ENCODE results near the gene SYNE3.

Gene SYNE3

GRCh38 chr14:95549656-95550585 is 33.5 kb upstream of the SYNE3 start:
- no peaks in the 10 kb centered on the region for H3K4me1 ChIP-seq (ENCODE audit: control insufficient read depth, low read depth, low read length)
- no peaks in the 10 kb centered on the region for H3K9me3 ChIP-seq (ENCODE audit: control insufficient read depth, low read depth, low read length)
- H3K27me3 ChIP-seq (ENCODE audit: control insufficient read depth, insufficient read depth, low read length): no peaks in the 10 kb centered on the region
- no peak overlapping the region for H3K9ac ChIP-seq (ENCODE audit: low read length)
- no peak overlapping the region for H3K27ac ChIP-seq (ENCODE audit: low read length)
- no peak overlapping the region for H3K4me3 ChIP-seq (ENCODE audit: low read length)
- H3K36me3 ChIP-seq (ENCODE audit: control insufficient read depth, low read depth, low read length): peaks cover 4% of the 10 kb centered on the region

- Histone ChIP-seq H3K9me3 (ENCODE audit: control insufficient read depth, low read depth, low read length) (no peaks in the 10 kb centered on the region), H3K4me3 (ENCODE audit: low read length) (no peak overlapping the region), H3K27me3 (ENCODE audit: control insufficient read depth, insufficient read depth, low read length) (no peaks in the 10 kb centered on the region), H3K27ac (ENCODE audit: low read length) (no peak overlapping the region), H3K36me3 (ENCODE audit: control insufficient read depth, low read depth, low read length) (peaks cover 7% of the 10 kb centered on the region), H3K4me1 (ENCODE audit: control insufficient read depth, low read depth, low read length) (no peaks in the 10 kb centered on the region), H3K9ac (ENCODE audit: low read length) (no peak overlapping the region)
Measured at GRCh38 chr14:95548328-95548929, 32.0 kb upstream of the SYNE3 start.

GRCh38 chr14:95547626-95548327 is 31.3 kb upstream of the SYNE3 start:
- H3K9ac ChIP-seq (ENCODE audit: low read length): no peak overlapping the region
- no peak overlapping the region for H3K4me3 ChIP-seq (ENCODE audit: low read length)
- no peaks in the 10 kb centered on the region for H3K4me1 ChIP-seq (ENCODE audit: control insufficient read depth, low read depth, low read length)
- H3K36me3 ChIP-seq (ENCODE audit: control insufficient read depth, low read depth, low read length): peaks cover 7% of the 10 kb centered on the region
- no peaks in the 10 kb centered on the region for H3K9me3 ChIP-seq (ENCODE audit: control insufficient read depth, low read depth, low read length)
- no peak overlapping the region for H3K27ac ChIP-seq (ENCODE audit: low read length)
- H3K27me3 ChIP-seq (ENCODE audit: control insufficient read depth, insufficient read depth, low read length): no peaks in the 10 kb centered on the region

GRCh38 chr14:95547272-95547625 is 30.8 kb upstream of the SYNE3 start:
- H3K9ac ChIP-seq (ENCODE audit: low read length): no peak overlapping the region

GRCh38 chr14:95545515-95546168 is 29.2 kb upstream of the SYNE3 start:
- Histone ChIP-seq H3K4me1 (ENCODE audit: control insufficient read depth, low read depth, low read length) (no peaks in the 10 kb centered on the region), H3K4me3 (ENCODE audit: low read length) (no peak overlapping the region), H3K27me3 (ENCODE audit: control insufficient read depth, insufficient read depth, low read length) (no peaks in the 10 kb centered on the region), H3K9ac (ENCODE audit: low read length) (no peak overlapping the region), H3K9me3 (ENCODE audit: control insufficient read depth, low read depth, low read length) (no peaks in the 10 kb centered on the region), H3K36me3 (ENCODE audit: control insufficient read depth, low read depth, low read length) (peaks cover 7% of the 10 kb centered on the region), H3K27ac (ENCODE audit: low read length) (no peak overlapping the region)

More at GRCh38 chr14:95547272-95547625, 30.8 kb upstream of the SYNE3 start:
- H3K9me3 ChIP-seq (ENCODE audit: control insufficient read depth, low read depth, low read length): no peaks in the 10 kb centered on the region
- H3K27ac ChIP-seq (ENCODE audit: low read length): no peak overlapping the region
- peaks cover 7% of the 10 kb centered on the region for H3K36me3 ChIP-seq (ENCODE audit: control insufficient read depth, low read depth, low read length)
- H3K4me3 ChIP-seq (ENCODE audit: low read length): no peak overlapping the region
- H3K4me1 ChIP-seq (ENCODE audit: control insufficient read depth, low read depth, low read length): no peaks in the 10 kb centered on the region
- H3K27me3 ChIP-seq (ENCODE audit: control insufficient read depth, insufficient read depth, low read length): no peaks in the 10 kb centered on the region

GRCh38 chr14:95544588-95544987 is 28.1 kb upstream of the SYNE3 start:
- Histone ChIP-seq H3K9ac (ENCODE audit: low read length) (no peak overlapping the region), H3K9me3 (ENCODE audit: control insufficient read depth, low read depth, low read length) (no peaks in the 10 kb centered on the region), H3K4me1 (ENCODE audit: control insufficient read depth, low read depth, low read length) (no peaks in the 10 kb centered on the region), H3K27me3 (ENCODE audit: control insufficient read depth, insufficient read depth, low read length) (no peaks in the 10 kb centered on the region), H3K36me3 (ENCODE audit: control insufficient read depth, low read depth, low read length) (peaks cover 7% of the 10 kb centered on the region), H3K4me3 (ENCODE audit: low read length) (no peak overlapping the region), H3K27ac (ENCODE audit: low read length) (no peak overlapping the region)

- H3K27ac ChIP-seq (ENCODE audit: low read length): no peak overlapping the region
Measured at GRCh38 chr14:95543021-95543420, 26.6 kb upstream of the SYNE3 start.

GRCh38 chr14:95541932-95542930 is 25.8 kb upstream of the SYNE3 start:
- no peak overlapping the region for H3K4me3 ChIP-seq (ENCODE audit: low read length)
- H3K9me3 ChIP-seq (ENCODE audit: control insufficient read depth, low read depth, low read length): no peaks in the 10 kb centered on the region
- H3K9ac ChIP-seq (ENCODE audit: low read length): no peak overlapping the region

More at GRCh38 chr14:95543021-95543420, 26.6 kb upstream of the SYNE3 start:
- no peaks in the 10 kb centered on the region for H3K9me3 ChIP-seq (ENCODE audit: control insufficient read depth, low read depth, low read length)
- no peak overlapping the region for H3K4me3 ChIP-seq (ENCODE audit: low read length)
- no peaks in the 10 kb centered on the region for H3K27me3 ChIP-seq (ENCODE audit: control insufficient read depth, insufficient read depth, low read length)
- no peak overlapping the region for H3K9ac ChIP-seq (ENCODE audit: low read length)
- peaks cover 7% of the 10 kb centered on the region for H3K36me3 ChIP-seq (ENCODE audit: control insufficient read depth, low read depth, low read length)
- H3K4me1 ChIP-seq (ENCODE audit: control insufficient read depth, low read depth, low read length): no peaks in the 10 kb centered on the region

GRCh38 chr14:95541346-95541745 is 24.9 kb upstream of the SYNE3 start:
- Histone ChIP-seq H3K4me3 (ENCODE audit: low read length) (no peak overlapping the region), H3K9me3 (ENCODE audit: control insufficient read depth, low read depth, low read length) (no peaks in the 10 kb centered on the region), H3K36me3 (ENCODE audit: control insufficient read depth, low read depth, low read length) (peaks cover 7% of the 10 kb centered on the region), H3K27ac (ENCODE audit: low read length) (no peak overlapping the region), H3K27me3 (ENCODE audit: control insufficient read depth, insufficient read depth, low read length) (no peaks in the 10 kb centered on the region), H3K9ac (ENCODE audit: low read length) (no peak overlapping the region), H3K4me1 (ENCODE audit: control insufficient read depth, low read depth, low read length) (peaks cover 8% of the 10 kb centered on the region)

More at GRCh38 chr14:95541932-95542930, 25.8 kb upstream of the SYNE3 start:
- Histone ChIP-seq H3K27ac (ENCODE audit: low read length) (no peak overlapping the region), H3K4me1 (ENCODE audit: control insufficient read depth, low read depth, low read length) (no peaks in the 10 kb centered on the region), H3K36me3 (ENCODE audit: control insufficient read depth, low read depth, low read length) (peaks cover 7% of the 10 kb centered on the region), H3K27me3 (ENCODE audit: control insufficient read depth, insufficient read depth, low read length) (no peaks in the 10 kb centered on the region)

- H3K9ac ChIP-seq (ENCODE audit: low read length): no peak overlapping the region
- no peak overlapping the region for H3K4me3 ChIP-seq (ENCODE audit: low read length)
- H3K9me3 ChIP-seq (ENCODE audit: control insufficient read depth, low read depth, low read length): no peaks in the 10 kb centered on the region
- H3K27ac ChIP-seq (ENCODE audit: low read length): no peak overlapping the region
- no peaks in the 10 kb centered on the region for H3K27me3 ChIP-seq (ENCODE audit: control insufficient read depth, insufficient read depth, low read length)
- H3K36me3 ChIP-seq (ENCODE audit: control insufficient read depth, low read depth, low read length): peaks cover 3% of the 10 kb centered on the region
- peaks cover 14% of the 10 kb centered on the region for H3K4me1 ChIP-seq (ENCODE audit: control insufficient read depth, low read depth, low read length)
Measured at GRCh38 chr14:95540236-95540855, 23.9 kb upstream of the SYNE3 start.
